Measurements from ENCODE around the gene CLRN3.

The CLRN3 gene

DNA sequence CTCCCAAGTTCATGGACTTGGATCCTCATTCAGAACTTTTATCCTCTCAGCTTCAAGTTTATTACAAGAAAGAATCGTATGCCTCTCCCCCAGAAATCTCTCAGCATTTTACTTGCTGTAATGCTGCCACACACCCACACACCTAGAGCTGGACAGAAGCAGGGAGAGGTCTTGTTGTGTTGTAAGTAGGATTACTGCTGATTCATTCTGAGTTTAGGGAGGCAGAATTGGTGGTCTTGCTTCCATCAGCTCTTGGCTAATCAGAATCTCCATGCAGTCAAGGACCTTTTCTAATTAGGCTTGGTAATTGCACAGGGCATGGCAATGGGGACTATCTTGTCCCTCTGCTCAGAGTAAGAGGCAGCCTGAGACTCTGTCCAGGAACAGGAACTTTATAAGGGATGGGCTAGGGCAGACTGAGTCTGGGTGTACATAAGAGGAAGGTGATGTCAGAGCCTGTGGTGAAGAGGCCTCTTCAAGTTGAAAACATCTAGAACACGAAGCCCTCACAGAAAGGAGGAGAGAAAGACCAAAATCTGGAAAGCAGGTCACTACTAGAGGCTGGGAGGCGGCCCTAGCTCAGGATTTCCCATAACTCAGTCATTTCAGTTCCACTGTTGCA is 7.1 kb upstream of the CLRN3 start:
- DNase-seq (ENCODE audit: low read depth), result no peak

DNA sequence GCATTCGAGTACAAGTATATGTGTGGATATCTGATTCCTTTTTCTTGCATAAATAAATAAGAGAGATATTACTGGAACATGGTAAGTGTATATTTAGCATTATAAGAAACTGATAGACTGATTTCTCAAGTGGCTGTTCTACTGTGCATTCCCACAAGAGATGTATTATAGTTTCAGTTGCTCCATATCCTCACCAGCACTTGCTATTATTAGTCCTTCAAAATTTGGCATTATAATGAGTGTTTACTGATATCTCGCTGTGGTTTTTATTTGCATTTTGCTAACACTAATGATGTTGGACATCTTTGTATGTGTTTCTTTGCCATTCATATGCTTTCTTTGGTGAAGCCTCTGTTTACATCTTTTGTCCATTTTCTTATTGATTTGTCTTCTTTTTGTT is 4.4 kb upstream of the CLRN3 start:
- DNase-seq (ENCODE audit: low read depth), result no peak

DNA sequence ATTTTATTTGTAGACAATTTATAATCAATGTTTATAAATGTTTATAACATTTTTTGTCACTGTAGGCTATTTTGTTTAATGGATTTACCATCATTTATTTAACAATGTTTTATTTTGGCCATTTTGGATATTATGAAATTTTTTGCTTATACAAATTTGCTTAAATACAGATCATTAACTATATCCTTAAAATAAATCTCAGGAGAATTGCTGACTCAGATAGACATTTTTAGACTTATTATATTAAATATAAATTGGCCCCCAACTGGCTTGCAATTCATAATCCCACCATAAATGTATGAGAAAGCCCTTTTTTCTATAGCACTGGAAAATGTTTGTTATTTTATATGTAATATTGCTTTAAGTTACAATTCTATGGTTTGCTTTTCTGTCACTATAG is 3.8 kb upstream of the CLRN3 start:
- no peak for DNase-seq (ENCODE audit: low read depth)

DNA sequence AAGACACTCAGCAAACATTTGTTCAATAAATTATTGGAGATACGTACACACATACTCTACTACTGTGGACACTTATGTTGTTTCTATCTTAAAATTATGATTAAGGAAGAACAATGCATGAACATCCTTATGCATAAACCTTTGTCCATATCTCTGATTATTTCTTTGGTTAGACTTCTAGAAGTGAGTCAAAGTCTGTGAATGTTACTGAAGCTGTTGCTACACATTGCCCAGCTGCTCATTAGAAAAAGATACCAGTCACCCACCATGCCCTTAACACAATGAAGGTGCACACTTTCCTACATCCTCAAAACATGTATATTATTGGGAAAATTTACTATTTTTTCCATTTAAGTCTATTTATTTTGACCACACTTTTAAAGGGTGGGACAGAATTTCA is 1.4 kb upstream of the CLRN3 start:
- DNase-seq (ENCODE audit: low read depth), result no peak

DNA sequence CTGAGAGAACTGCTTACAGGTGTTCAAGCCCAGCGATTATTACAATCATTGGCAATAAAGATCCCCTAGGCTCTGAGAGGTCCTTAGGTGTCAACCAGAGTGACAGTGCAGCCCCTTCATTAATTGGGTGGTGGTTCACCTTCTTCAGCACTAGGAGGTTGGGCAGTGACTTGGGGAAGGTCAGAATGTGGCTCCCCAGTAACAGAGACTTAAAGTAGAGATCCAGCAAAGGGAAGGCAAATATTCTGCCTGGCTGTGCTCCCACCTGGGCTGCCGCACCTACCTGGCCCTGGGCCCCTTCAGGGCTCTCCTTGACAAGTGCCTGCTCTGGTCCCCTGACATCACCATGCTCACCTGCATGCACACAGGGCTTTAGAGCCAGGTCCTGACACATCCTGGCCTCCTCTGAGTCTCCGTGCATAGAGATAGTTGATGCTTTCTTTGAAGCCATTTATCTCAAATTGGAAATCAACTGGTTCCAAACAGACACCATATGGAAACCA is 1.9 kb downstream of the CLRN3 start:
- no peak for DNase-seq (ENCODE audit: low read depth)

DNA sequence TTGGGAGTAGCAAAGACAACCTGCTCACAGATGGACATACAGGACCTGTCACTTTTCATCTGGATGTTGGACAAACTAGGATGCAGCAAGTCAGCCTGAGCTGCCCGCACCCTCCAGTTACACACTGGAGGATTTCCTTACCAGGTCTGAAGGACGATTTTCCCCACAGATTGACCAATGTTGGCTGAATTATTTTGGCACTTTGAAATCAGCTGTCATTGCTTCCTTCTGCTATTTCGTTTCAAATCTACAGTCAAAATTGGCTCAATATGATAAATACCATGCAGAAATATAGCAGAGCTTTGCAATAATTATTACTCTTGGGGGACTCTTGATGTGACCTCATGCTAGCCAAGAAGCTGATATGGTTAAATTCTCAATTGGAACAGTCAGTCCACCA is 2.5 kb downstream of the CLRN3 start:
- DNase-seq (ENCODE audit: low read depth), result no peak

DNA sequence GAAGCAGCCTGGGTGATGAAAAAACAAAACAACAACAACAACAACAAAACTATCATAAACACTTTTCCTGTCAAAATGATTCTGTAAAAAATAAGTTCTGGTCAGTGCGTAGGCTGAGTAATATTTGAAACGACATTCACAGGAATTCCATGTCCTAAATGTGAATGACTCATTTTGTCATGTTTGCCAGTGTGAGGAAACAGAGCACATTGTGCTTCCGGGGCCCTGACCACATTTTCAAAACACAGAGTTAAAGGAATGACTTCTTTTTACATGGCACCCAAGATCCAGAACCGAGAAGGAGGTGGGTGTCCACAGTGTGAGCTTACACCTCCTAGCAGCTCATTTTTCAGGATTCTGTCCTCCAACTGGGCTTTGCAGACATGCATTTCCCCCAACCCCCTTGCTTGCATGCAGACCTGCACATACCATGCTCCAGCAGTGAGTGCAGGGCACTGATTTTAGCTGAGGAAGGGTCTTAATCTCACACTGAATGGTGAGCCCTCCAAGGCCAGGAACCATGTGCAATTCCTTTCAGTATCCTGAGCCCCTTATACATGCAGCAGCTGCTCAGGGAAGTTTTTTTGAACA is 3.0 kb downstream of the CLRN3 start:
- DNase-seq (ENCODE audit: low read depth), result no peak

DNA sequence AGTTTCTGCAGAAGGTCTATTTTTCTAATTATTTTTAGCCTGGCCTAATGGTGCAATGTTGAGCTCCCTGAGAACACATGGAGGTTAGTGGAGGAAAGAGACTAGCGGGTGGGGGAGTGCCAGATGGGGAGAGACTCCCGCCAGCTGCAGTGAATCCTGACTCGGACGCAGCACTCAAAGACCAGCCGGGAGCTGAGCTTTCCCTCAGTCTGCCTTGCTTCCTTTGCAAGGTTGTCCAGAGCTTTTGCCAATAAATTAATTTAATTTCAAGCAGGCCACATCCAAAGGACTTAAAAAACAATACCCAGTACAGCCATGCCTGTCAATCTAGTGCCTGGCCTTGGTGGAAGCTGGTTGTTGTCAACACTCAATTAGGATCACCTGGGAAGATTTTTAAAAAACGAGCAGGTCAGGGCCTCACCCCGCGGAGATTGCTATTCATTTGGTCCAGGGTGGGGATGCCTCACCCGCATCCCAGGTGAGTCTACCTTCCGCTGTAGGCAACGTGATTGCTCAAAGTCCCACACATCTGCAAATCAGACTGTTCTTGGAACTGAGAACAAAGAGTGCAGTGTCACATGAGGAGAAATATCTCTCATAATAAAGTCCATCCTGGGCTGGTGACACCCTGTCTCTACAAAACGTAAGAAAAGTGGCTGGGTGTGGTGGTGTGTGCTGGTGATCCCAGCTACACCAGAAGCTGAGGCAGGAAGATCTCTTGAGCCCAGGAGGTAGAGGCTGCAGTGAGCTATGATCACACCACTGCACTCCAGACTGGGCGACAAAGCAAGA is 4.0 kb downstream of the CLRN3 start:
- DNase-seq (ENCODE audit: low read depth), result no peak

DNA sequence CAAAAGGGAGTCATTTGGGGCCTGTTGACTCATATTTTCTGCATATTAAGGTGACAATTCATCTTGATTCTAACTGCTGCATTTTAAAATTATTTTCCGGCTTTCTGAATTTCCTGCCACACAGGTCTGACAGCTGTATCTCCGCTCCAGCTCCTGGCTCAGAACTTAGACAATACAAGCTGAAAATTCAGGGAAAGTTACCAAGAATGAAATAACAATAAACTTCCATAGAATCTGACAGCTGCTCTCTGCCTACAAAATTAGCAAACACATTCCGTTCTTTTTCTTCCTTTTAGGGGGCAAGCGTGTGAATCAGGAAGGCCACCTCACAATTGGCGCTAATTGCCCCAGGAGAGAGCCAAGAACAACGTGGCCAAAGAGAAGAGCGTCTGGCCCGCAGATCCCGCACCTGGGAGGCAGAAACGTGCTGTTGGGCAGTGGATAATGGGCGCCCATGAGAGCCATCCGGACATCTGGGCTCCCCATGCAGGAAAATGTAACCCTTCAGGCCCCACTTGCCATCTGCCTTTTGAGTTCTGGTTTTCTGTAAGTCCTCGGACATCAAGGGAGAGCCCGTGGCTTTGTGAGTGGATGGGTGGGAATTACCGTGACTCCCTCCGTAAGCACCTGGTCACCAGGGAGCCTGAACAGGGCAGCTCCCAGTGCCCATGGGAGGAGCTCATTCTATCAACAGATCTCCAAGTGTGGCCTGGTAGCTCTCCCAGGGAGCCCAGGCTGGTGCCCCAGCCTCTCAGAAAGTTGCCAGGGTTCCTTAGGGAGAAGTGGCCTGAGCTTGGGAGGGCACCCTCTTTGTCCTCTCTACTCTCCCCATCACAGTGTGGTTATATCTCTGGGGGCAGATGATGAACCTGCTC is 5.0 kb downstream of the CLRN3 start:
- no peak for DNase-seq (ENCODE audit: low read depth)

DNA sequence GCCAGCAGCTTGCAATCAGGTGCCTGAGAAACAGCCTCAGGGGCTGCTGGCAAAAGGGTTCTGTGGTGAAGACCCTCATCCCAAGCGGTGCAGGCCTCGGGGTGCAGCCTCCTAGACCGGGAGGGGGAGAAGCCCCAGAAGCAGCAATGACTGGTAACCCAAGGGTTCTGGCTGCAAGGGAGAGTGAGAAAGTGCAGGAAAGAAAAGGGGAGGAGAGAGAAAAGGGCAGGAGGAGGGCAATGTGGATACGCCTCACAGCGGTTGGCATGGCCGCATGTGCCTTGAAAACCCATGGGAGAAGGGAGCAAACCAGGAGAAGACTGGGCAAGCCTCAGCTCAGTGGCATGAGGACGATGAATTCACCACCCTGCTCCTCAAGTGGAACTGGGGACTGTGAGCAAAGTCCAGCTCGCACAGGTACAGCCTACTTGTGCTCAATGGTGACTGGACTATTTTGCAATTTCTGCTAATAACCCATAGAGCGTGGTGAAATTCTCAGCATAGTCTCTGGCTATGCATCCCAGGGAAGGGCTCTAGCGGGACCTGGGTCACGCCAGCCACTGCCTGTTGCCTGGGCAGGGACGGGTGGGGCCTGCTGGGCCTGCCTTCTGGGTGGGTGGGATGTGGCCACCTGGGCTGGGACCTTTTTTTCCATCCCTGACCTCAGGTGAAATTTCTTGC is 6.2 kb downstream of the CLRN3 start:
- DNase-seq (ENCODE audit: low read depth), result no peak

DNA sequence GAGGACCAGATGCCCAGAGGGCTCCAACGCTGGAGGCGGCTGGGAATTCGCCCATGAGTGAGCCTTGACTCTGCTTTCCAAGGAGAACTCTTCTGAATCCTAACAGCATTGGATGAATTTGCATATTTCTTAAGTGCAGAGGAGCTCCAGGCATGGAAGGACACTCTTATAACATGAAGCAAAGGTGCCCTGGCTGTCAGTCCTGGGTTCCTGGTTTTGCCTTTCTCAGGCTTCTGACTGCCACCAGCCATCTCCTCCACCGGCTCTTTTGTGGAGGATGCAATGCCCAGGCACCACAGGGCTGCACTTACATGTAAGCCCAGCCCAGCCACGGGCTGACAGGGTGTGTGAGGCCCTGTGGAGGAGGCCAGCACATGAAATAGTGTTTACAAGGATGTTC is 8.2 kb downstream of the CLRN3 start:
- no peak for DNase-seq (ENCODE audit: low read depth)

DNA sequence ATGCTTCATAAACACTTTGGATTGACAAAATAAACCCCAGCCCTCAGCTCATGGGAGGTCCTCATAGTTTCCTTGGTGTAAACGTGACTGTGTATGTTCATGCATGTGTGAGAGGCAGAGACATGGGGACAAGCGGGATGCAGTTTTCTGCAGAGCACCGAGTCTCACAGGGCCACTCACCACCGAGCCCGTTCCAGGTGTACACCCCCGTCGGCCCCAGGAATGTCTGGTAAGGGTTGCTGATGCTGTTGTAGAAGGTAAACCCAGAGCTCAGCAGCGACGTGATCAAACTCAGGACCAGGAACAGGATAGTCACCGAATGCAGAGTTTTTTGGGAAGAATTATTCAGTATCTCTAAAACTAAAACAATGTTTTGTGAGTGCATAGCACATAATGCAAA is 9.2 kb downstream of the CLRN3 start:
- DNase-seq (ENCODE audit: low read depth), result no peak

DNA sequence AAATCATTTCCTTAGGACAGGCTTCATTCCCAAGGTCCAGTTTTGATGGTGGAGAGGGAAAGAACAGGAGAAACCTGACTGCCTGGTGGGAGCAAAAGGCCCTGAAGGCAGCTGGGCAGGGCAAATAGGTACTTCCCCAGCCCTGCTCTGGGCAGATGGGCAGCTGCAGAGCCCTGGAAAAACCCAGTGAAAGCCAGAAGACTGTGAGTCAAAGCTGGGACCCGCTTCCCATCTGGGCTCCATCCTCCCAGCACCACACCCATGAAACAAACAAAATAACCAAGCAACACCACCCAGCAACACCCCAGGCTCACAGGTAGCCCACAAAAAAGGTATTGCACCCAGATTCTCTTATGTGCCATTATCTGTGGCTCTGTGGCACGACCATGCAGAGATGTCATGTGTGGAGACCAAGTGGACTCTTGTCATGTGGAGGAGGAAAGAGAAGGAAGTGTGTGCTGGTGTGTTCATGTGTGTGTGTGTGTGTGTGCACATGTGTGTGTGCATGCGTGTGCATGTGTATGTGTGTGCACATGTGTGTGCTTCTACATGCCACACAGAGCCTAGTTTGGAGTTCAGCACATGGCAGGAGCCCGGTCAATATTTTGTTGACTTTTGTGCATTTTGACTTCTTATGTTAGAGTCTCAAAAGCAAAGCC is 9.8 kb downstream of the CLRN3 start:
- no peak for DNase-seq (ENCODE audit: low read depth)

DNA sequence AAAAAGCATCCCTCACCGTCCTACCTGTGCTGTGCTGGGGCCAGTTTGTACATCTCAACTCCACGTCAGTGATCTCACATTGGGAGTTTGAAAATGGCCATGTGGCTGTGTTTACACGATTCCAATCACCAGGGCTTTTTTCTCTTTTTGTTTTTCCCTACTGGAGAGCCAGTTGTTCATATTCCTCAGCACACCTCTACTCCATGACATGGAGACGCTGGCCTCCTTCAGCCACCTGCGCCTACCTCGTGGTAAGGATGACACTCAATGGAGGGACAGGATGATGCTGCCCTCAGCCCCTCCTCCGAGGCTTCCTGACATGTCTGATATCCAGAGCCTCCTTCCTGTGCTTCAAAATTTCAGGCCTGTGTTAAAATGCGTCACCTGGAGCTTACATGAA is 10.3 kb downstream of the CLRN3 start:
- no peak for DNase-seq (ENCODE audit: low read depth)

DNA sequence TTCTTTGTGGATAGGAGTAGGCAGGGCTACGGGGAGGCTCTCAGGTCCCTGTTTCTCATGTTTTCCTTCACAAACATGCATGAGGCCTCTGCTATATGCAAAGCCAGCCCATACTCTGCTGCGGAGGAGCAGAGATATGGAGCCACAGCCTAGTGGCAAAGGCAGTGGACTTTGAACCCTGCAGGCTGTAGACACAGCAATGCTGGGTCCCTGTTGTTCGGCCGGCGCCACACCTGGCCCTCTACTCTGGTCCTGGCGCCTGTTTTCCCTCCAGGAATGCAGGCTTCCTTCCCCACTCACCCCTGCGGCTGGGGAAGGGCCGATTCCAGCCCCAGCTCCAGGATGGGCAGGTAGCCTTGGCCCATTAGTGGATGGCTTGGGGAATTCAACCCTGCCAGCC is 11.5 kb downstream of the CLRN3 start:
- DNase-seq (ENCODE audit: low read depth), result no peak

DNA sequence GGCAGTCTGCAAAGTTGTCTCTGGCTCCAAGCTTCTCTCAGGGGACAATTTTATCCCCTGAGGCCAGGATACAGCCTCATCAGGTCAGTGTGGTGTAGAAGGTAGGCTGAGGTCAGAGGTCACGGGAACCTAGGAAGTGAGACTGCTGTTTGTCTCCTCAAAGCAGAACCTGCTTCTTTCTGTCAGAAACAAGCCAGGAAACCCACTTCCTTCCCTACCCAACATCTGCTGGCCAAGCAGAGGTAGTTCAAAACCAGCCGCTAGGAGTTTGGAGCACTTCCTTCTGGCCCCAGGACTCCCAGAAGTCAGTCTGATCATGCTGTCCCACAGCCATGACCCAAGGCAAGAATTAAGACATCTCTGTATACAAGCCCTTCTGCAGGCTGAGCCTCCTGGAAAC is 12.2 kb downstream of the CLRN3 start:
- DNase-seq (ENCODE audit: low read depth), result no peak

DNA sequence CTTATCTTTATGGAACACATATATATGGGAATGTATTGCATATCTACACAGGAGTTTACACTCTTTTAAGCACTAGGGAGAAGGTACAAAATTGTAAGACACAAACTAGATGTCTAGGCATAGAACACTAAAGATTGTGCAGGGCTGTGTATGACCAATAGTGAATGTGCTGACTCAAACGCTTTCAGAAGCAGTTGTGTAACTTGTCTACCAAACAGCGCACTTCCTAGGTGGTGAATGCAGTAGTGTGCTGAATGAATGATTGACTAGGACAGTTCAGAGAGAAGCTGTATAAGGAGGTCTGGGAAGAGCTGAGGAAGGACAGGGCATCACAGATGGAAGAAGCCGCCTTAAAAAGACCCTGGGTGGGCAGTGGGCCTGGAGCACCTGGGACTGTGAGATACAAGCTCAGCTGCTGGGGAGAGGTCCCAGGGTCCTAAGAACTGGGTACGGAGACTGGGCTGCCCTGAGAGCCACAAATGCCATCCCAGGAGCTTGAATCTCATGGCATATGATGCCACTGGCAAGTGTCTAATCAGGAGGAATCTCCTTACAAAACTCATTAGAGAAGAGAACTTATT is 14.2 kb downstream of the CLRN3 start:
- no peak for DNase-seq (ENCODE audit: low read depth)

DNA sequence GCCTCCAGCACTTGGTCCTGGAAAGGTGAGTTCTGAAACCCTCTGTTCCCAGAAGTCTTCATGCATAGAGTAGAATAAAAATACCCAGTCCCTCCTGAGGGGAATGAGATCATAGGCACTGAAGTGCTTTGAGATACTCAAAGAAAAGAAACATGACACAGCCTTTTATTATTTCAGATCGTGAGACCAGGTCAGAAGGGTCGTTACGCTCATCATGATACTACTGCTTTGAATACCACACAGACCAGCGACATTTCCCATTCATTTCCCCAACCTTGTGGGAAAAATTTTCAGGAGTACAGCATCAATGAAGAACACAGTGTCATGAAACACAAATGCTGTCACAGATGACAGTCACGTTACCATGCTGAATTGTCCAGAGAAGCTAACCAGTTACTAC is 15.0 kb downstream of the CLRN3 start:
- DNase-seq (ENCODE audit: low read depth), result no peak

DNA sequence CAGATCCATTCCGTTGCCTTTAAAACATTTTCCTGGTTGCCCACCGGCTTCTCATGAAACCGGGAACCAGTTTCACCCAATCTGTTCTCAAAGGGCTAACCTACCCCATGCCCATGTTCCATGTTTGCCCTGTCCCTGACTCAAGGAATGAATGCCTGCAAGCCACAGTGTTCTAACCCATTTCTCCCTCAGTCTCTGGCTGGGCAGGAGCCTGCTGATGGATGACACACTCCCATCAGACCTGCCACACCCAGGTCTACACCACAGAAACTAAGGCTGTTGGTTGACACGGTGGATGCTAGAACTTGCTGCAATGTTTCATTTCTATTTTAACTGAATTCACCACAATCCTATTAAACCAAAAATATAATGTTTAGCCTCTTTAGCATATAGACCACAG is 15.6 kb downstream of the CLRN3 start:
- DNase-seq (ENCODE audit: low read depth), result no peak

DNA sequence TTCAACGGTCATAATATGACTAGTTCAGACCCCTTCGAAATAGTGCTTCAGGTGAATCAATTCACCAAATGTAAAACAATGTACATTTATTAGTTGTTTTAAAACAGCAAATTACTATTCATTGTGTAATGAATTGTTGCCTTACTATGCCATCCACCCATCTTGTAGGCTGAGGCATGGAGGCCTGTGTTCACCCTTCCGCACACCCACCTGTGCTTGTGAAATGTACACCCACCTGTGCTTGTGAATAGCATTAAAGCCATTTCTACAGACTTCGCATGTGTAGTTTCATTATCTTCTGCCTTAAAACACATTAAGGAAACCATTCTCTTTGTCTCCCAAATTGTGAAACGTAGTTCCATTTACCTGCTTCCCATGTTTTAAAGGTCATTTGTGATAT is 16.8 kb downstream of the CLRN3 start:
- DNase-seq (ENCODE audit: low read depth), result no peak

DNA sequence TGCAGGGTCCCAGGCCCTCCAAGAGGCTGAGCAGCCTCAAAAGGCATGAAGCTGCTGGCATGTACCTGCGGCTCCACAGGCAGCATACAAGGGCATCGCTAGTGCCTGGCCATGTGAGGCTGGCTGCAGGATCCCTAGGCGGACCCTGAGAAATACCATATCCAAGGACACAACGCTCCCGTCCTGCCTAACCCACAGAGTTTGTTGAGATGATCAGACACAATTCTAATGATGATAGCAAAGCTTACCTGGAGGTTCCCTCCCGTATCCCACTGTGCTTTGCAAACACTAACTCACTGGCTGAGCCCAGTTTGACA is 17.3 kb downstream of the CLRN3 start:
- no peak for DNase-seq (ENCODE audit: low read depth)

Measured in stimulated activated CD8-positive, alpha-beta memory T cell treated with anti-CD3 and anti-CD28 coated beads, Interleukin-12 subunit alpha, Interleukin-12 subunit beta, amount 100 ng/mL, for 1 hour (primary cell).